Stimulated activated effector memory CD8-positive, alpha-beta T cell treated with anti-CD3 and anti-CD28 coated beads, Interleukin-12 subunit alpha, Interleukin-12 subunit beta, amount 100 ng/mL, for 72 hours (primary cell): Measurements from ENCODE around the gene ARL4C.

Experiments
- ATAC-seq: fragments of 150-1000 bp; cut with Tn5 transposase; 2 replicates; pipeline ENCODE4 v1.10.0; 2021
- DNase-seq, 2 donors: peaks; one replicate each; pipeline ENCODE4 v3.0.0; 2021 to 2022; ENCODE audit warnings: low spot score in 2 of 2
- H3K27ac Mint-ChIP-seq: one replicate; pipeline ENCODE4 v1.8.0; 2022; ENCODE audit warnings: mild to moderate bottlenecking, mixed read lengths
- H3K36me3 Mint-ChIP-seq: one replicate; pipeline ENCODE4 v1.8.0; 2022; ENCODE audit warnings: mild to moderate bottlenecking, mixed read lengths
- H3K4me1 Mint-ChIP-seq: one replicate; pipeline ENCODE4 v1.8.0; 2022; ENCODE audit warnings: mixed read lengths
- H3K4me3 Mint-ChIP-seq: one replicate; pipeline ENCODE4 v1.8.0; 2022; ENCODE audit warnings: mild to moderate bottlenecking, mixed read lengths
- H3K9me3 Mint-ChIP-seq: one replicate; pipeline ENCODE4 v1.8.0; 2022; ENCODE audit warnings: mixed read lengths

The ARL4C gene, protein sequence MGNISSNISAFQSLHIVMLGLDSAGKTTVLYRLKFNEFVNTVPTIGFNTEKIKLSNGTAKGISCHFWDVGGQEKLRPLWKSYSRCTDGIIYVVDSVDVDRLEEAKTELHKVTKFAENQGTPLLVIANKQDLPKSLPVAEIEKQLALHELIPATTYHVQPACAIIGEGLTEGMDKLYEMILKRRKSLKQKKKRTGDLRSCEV

DNA sequence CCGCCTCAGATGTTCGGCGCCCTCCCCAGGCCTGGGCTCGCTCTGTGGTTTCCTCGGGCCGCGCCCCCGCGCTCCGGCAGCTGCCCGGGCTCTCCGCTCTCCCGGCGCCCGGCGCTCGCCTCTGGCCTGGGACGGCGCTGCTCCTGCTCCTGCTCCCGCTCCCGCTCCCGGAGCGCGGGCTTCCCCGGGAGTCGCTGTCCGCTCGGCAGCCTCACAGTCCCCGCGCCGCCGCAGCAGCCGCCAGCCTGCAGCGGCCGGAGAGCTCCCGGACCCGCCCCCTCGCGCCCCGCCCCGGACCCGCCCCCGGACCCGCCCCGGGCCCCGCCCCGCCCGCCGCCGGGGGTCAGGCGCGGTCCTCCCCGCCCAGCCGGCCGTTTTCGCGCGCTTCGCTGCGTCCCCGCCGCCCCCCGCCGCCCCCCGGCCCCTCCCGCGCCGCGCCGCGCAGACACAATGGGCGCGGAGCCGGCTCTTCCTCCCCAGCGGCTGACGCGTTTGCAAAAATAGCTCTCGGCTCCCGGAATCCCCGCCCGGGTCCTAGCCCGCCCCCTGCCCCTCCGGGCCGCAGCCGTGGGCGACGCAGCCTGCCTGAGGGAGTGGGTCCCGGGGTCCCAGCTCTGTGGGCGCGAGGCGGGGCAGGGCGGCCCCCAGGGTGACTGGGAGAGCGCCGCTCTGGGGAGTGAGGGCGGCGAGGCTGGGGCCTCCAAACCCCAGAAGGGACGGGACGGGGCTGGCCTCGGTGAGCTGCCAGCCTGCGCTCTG, at the start of gene ARL4C:
Gene ARL4C (minus strand): TSS at position 247 of the 759 bp plus-strand sequence. CDS start 495 bp downstream, outside the sequence.
- Mint-ChIP-seq H3K4me1 (peaks cover 51% of the 10 kb centered on the region), H3K4me3 (peak within 1 kb of the TSS; percentile 99), H3K36me3 (peaks cover 51% of the 10 kb centered on the region), H3K27ac (peak within 1 kb of the TSS; percentile 92), H3K9me3 (no peaks in the 10 kb centered on the region)
- DNase-seq: peak; percentile 57 to 77
- ATAC-seq: peak; percentile 75

GRCh38 chr2:234544659-234545611, 48.1 kb upstream of the ARL4C start:
- H3K4me1 Mint-ChIP-seq: peaks cover 7% of the 10 kb centered on the region
- DNase-seq (peak; percentile 78 to 89), ATAC-seq (peak; percentile 90)
- no peak overlapping the region for H3K27ac Mint-ChIP-seq
- H3K36me3 Mint-ChIP-seq: no peaks in the 10 kb centered on the region
- no peaks in the 10 kb centered on the region for H3K9me3 Mint-ChIP-seq
- no peak overlapping the region for H3K4me3 Mint-ChIP-seq

GRCh38 chr2:234542742-234543141, 45.9 kb upstream of the ARL4C start:
- Mint-ChIP-seq H3K4me1 (peaks cover 7% of the 10 kb centered on the region), H3K9me3 (peaks cover 4% of the 10 kb centered on the region), H3K27ac (no peak overlapping the region), H3K4me3 (no peak overlapping the region), H3K36me3 (no peaks in the 10 kb centered on the region)
- DNase-seq (no peak), ATAC-seq (no peak)

GRCh38 chr2:234537929-234538328, 41.0 kb upstream of the ARL4C start:
- Mint-ChIP-seq H3K4me1 (no peaks in the 10 kb centered on the region), H3K4me3 (no peak overlapping the region), H3K27ac (no peak overlapping the region), H3K9me3 (peaks cover 4% of the 10 kb centered on the region), H3K36me3 (no peaks in the 10 kb centered on the region)
- DNase-seq (no peak), ATAC-seq (no peak)

DNA sequence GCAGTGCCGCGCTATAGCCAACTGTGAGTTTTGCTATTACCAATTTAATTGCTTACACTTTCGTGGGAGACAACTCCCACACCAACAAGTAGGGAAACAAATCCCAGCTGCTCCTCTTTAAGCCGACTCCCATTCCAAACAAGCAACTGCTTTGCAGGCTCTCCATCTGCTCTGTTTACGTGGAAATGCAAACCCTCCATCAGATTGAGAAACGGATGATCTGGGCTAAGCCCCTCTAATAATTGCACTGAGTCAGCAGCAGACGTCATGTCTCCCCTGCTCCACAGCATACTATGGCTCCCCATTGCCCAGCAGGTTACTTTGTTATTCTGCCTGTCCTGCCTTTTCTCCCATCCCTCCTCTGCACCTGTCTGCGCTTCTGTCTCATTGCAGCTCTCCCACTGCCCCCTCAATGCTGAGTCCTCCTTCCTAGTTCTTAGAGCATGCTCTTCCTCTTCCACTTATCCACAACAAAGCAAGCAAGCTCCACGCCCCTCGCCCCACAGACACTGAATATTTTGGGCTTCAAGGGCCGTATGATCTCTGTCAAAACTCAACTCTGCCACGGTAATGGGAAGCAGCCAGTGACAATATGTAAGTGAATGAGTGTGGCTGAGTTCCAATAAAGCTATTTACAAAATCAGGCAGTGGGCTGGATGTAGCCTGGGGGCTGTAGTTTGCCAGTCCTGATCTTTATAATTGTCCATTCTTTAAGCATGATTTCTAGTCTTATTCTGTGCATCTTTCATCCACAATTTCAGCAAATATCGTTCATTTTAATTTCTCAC, 39.5 kb upstream of the ARL4C start:
- no peak for ATAC-seq
- Mint-ChIP-seq H3K4me1 (no peaks in the 10 kb centered on the region), H3K4me3 (no peak overlapping the region), H3K36me3 (no peaks in the 10 kb centered on the region), H3K9me3 (peaks cover 4% of the 10 kb centered on the region), H3K27ac (no peak overlapping the region)
- DNase-seq: no peak

- Mint-ChIP-seq H3K9me3 (peaks cover 4% of the 10 kb centered on the region), H3K4me1 (no peaks in the 10 kb centered on the region)
- no peak for ATAC-seq
These were observed 38.6 kb upstream of the ARL4C start for GRCh38 chr2:234535464-234535863.

GRCh38 chr2:234534515-234534914, 37.6 kb upstream of the ARL4C start:
- no peak overlapping the region for H3K4me3 Mint-ChIP-seq
- H3K27ac Mint-ChIP-seq: no peak overlapping the region
- DNase-seq (no peak), ATAC-seq (no peak)
- H3K9me3 Mint-ChIP-seq: peaks cover 2% of the 10 kb centered on the region
- no peaks in the 10 kb centered on the region for H3K4me1 Mint-ChIP-seq
- H3K36me3 Mint-ChIP-seq: no peaks in the 10 kb centered on the region

More at GRCh38 chr2:234535464-234535863, 38.6 kb upstream of the ARL4C start:
- Mint-ChIP-seq H3K27ac (no peak overlapping the region), H3K36me3 (no peaks in the 10 kb centered on the region), H3K4me3 (no peak overlapping the region)
- DNase-seq: no peak

DNA sequence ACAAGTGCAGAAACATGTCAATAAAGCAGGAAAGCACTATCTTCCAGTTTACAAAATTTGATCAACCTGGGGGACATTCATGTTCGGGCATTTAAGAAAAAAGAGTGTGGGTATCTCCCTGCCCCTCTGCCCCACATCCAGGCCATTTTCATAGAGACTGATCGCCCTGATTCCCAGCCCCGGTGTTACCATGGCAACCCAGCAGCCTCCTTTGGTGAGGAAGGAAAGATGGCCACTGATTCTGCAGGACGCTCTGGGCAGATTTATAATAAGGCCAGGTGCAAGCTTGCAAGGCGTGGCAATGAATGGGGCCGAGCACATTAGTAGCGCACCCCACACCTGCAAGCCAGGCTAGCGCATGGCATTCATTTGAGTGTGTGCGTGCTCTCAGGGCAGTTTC, 36.7 kb upstream of the ARL4C start:
- H3K4me1 Mint-ChIP-seq: no peaks in the 10 kb centered on the region
- no peak overlapping the region for H3K4me3 Mint-ChIP-seq
- DNase-seq: no peak
- no peaks in the 10 kb centered on the region for H3K9me3 Mint-ChIP-seq
- no peaks in the 10 kb centered on the region for H3K36me3 Mint-ChIP-seq
- ATAC-seq: no peak
- no peak overlapping the region for H3K27ac Mint-ChIP-seq

DNA sequence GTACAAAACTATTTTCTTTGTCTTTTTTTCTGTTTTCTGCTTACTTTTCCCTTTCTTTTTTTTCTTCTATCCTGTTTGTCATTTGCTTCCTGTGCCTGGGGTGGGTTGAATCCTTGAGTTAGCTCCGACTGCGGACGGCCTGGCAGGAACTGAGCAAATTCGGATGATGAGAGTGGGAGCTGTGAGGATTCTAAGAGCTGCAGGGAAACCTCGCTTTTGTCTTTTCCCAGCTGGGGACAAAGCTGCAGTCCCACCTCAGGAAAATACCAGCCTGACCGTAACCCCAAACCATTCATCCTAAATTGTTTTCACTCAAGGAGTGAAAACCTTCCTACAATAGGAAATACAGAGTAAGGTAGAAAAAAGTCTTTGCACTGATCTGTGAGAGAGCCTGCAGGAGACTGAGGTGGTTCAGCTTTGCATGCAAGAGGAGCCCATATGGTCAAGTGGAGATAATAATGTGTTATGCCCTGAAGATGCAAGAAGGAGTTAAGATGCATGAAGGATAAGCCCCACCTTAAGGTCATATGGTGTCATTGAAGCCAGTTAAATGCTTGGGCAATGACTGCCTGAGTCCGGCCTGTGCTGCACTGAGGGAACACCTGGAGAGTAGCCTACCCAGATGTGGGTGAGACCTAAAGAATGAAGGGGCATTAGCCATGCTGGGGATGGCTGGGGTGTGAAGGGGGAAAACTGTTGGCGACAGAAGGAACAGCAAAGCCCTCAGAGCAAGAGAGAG, 31.7 kb upstream of the ARL4C start:
- H3K9me3 Mint-ChIP-seq: no peaks in the 10 kb centered on the region

DNA sequence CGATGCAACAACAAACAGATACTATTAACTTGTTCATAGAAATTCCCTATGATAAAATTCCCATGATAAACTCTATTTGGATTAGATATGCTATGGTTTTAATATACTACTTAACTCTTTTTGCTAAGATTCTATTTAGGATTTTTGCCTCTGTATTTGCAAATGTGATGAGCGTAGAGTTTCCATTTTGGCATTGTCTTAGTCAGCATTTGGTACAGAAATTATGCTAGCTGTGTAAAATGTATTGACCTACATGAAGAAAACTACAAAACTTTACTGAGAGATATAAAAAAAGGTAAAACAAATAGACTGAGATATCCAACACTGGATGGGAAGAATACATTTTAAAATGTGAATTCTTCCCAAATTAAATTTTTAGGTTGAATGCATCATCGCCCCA, 29.8 kb upstream of the ARL4C start:
- H3K4me3 Mint-ChIP-seq: no peak overlapping the region
- H3K4me1 Mint-ChIP-seq: no peaks in the 10 kb centered on the region
- no peaks in the 10 kb centered on the region for H3K9me3 Mint-ChIP-seq
- H3K27ac Mint-ChIP-seq: no peak overlapping the region
- no peak for DNase-seq
- no peak for ATAC-seq
- no peaks in the 10 kb centered on the region for H3K36me3 Mint-ChIP-seq

More for the DNA sequence above, 31.7 kb upstream of the ARL4C start:
- H3K36me3 Mint-ChIP-seq: no peaks in the 10 kb centered on the region
- ATAC-seq: no peak
- no peak overlapping the region for H3K27ac Mint-ChIP-seq
- no peak overlapping the region for H3K4me3 Mint-ChIP-seq
- no peak for DNase-seq
- no peaks in the 10 kb centered on the region for H3K4me1 Mint-ChIP-seq

GRCh38 chr2:234521536-234521935, 24.7 kb upstream of the ARL4C start:
- Mint-ChIP-seq H3K4me3 (no peak overlapping the region), H3K36me3 (no peaks in the 10 kb centered on the region), H3K4me1 (no peaks in the 10 kb centered on the region), H3K9me3 (no peaks in the 10 kb centered on the region), H3K27ac (no peak overlapping the region)
- ATAC-seq (no peak), DNase-seq (no peak)

DNA sequence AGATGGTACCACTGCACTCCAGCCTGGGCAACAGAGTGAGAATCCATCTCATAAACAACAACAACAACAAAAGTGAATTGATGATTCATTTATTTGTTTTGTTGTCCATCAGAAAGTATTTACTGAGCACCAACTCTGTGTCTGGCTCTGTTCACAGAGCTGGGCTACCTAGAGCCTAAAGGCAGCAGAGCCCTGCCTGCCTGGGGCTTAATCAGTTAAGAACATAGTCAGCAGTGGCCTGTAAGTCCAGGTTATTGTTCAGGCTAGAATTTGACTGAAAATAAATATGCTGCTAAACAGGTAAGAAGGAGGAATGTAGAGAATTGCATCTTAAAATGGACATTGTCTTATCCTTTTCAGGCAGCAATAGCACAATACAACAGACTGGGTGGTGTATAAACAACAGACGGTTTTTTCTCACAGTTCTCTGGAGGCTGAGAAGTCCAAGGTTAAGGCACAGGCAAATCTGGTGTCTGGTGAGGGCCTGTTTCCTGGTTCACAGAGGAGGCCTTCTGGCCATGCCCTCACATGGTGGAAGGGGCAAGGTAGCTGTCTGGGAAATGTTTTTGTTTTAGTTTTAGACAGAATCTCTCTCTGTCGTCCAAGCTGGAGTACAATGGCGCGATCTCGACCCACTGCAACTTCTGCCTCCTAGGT, 22.2 kb upstream of the ARL4C start:
- H3K4me3 Mint-ChIP-seq: no peak overlapping the region
- no peak overlapping the region for H3K27ac Mint-ChIP-seq
- ATAC-seq (no peak), DNase-seq (no peak)
- H3K9me3 Mint-ChIP-seq: no peaks in the 10 kb centered on the region
- H3K4me1 Mint-ChIP-seq: no peaks in the 10 kb centered on the region
- no peaks in the 10 kb centered on the region for H3K36me3 Mint-ChIP-seq

DNA sequence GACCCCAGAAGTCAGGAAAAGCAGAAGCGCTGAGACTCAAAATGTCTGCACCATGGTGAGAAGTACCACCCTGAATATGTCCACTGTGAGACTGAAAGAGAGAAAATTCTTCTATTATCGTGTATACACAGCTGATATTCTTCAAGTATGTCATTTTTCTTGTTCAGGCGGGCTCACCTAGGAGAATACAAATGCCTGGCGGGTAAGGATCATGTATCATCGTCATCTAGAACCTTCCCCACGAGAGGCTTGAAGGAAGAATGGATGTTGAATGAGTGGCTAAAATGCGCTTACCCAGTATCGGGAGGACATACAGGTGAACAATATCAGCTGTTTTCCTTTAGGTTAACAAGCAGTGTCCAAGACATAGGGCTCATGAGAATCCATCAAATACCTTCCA, 21.1 kb upstream of the ARL4C start:
- no peaks in the 10 kb centered on the region for H3K4me1 Mint-ChIP-seq
- H3K9me3 Mint-ChIP-seq: no peaks in the 10 kb centered on the region
- no peaks in the 10 kb centered on the region for H3K36me3 Mint-ChIP-seq
- ATAC-seq (no peak), DNase-seq (no peak)
- H3K4me3 Mint-ChIP-seq: no peak overlapping the region
- H3K27ac Mint-ChIP-seq: no peak overlapping the region
